CD4-positive, alpha-beta T cell (primary cell): Measurements from ENCODE around the gene ACSL5. TPM values are rescaled to one million over a fixed set of nuclear protein-coding genes. Genes with fewer than 3 reads are reported as not detected.

ENCODE experiments used
- ATAC-seq: fragments of 200-7000 bp; cut with Tn5 transposase; one replicate; pipeline ENCODE4 v1.10.0; 2022; ENCODE audit warnings: mild to moderate bottlenecking; ENCODE audit not compliant: poor library complexity
- CTCF ChIA-PET: fragments of 350-600 bp; sonication (Branson Sonifier 250); formaldehyde crosslinking; loops from one replicate; lab custom pipeline; 2021; ENCODE audit warnings: antibody characterized with exemption, inconsistent platforms; lab: Charles Lee
- POLR2A ChIA-PET: fragments of 350-600 bp; sonication (Branson Sonifier 250); formaldehyde crosslinking; loops from one replicate; lab custom pipeline; 2021; ENCODE audit warnings: antibody characterized with exemption, inconsistent platforms; lab: Charles Lee
- DNase-seq, 14 experiments: peaks; one replicate each; pipeline ENCODE4 v3.0.0-alpha.2; 2013 to 2020; ENCODE audit warnings: mixed read lengths in 2 of 14
- H3K27ac ChIP-seq, 2 donors: one replicate each; pipeline versions ENCODE4 v1.5.1 to v1.7.0; 2013; ENCODE audit warnings: low read length in 2 of 2, low read depth in 1 of 2, mild to moderate bottlenecking in 1 of 2
- H3K27me3 ChIP-seq, 2 experiments: 1 replicate in 1 of 2; 2 replicates in 1 of 2; pipeline versions ENCODE4 v1.6.1 to v1.7.0; 2013; ENCODE audit warnings: low read length in 2 of 2, control low read depth in 1 of 2, mild to moderate bottlenecking in 1 of 2, moderate library complexity in 1 of 2; ENCODE audit not compliant: insufficient read depth in 2 of 2, control insufficient read depth in 1 of 2
- H3K36me3 ChIP-seq: one replicate; pipeline ENCODE4 v1.6.1; 2013; ENCODE audit warnings: low read length, control low read depth; ENCODE audit not compliant: insufficient read depth
- H3K4me1 ChIP-seq: one replicate; pipeline ENCODE4 v1.6.1; 2013; ENCODE audit warnings: low read length, control low read depth; ENCODE audit not compliant: insufficient read depth
- H3K4me3 ChIP-seq: one replicate; pipeline ENCODE4 v1.5.1; 2013; ENCODE audit warnings: mild to moderate bottlenecking, low read length, moderate library complexity
- H3K9me3 ChIP-seq, 2 experiments: 1 replicate in 1 of 2; 2 replicates in 1 of 2; pipeline versions ENCODE4 v1.6.1 to v1.7.0; 2013; ENCODE audit warnings: low read length in 2 of 2, mild to moderate bottlenecking in 2 of 2, control low read depth in 1 of 2, moderate library complexity in 1 of 2; ENCODE audit not compliant: control insufficient read depth in 1 of 2, insufficient read depth in 1 of 2
- H3K27ac Mint-ChIP-seq: one replicate; pipeline ENCODE4 v1.8.0; 2020; ENCODE audit warnings: mixed read lengths
- H3K27me3 Mint-ChIP-seq: one replicate; pipeline ENCODE4 v1.8.0; 2021; ENCODE audit warnings: mixed read lengths
- H3K36me3 Mint-ChIP-seq: one replicate; pipeline ENCODE4 v1.8.0; 2021; ENCODE audit warnings: low read depth, mixed read lengths
- H3K4me1 Mint-ChIP-seq: one replicate; pipeline ENCODE4 v1.8.0; 2021; ENCODE audit warnings: low read depth, mixed read lengths
- H3K4me3 Mint-ChIP-seq: one replicate; pipeline ENCODE4 v1.8.0; 2020; ENCODE audit warnings: mild to moderate bottlenecking, mixed read lengths
- H3K9me3 Mint-ChIP-seq: one replicate; pipeline ENCODE4 v1.8.0; 2020; ENCODE audit warnings: mixed read lengths
- CTCF ChIP-seq: fragments of 200-600 bp; IDR thresholded peaks from one replicate; pipeline ENCODE4 v1.8.0; 2022; ENCODE audit warnings: antibody characterized with exemption, mild to moderate bottlenecking
- intact Hi-C, 2 experiments: fragments of 100-400 bp; cut with DNase I in 1 of 2; cut with micrococcal nuclease in 1 of 2; formaldehyde crosslinking; loops; one replicate each; pipeline versions ENCODE4 v1.15.1 to v1.9.0; 2023 to 2025; cut with DNase I, micrococcal nuclease
- total RNA-seq, 174 experiments: library from RNA in 2 of 174; stranded (reverse) in 2 of 174; gene quantifications; one replicate each; pipeline ENCODE4 v1.2.3 and lab custom pipeline; 2021 to 2026

Gene ACSL5
- total RNA-seq, 2 experiments from 2014 or later: 11.4 to 14.1 TPM

- Mint-ChIP-seq H3K36me3 (peaks cover 18% of the 10 kb centered on the region), H3K4me1 (peaks cover 7% of the 10 kb centered on the region), H3K9me3 (no peaks in the 10 kb centered on the region), H3K27ac (no peak overlapping the region), H3K4me3 (no peak overlapping the region), H3K27me3 (no peaks in the 10 kb centered on the region)
- ChIA-PET CTCF (interaction anchor here (1.4 kb wide), 1 partner anchor 11 kb away, joined by 4 read pairs; no protein-coding TSS in a partner anchor), POLR2A (no interaction called here)
- H3K4me3 ChIP-seq: no peak overlapping the region
- peaks cover 3% of the 10 kb centered on the region for H3K4me1 ChIP-seq
- DNase-seq (no peak), ATAC-seq (no peak)
- H3K36me3 ChIP-seq: peaks cover 62% of the 10 kb centered on the region
- no peak for TF ChIP-seq CTCF
- H3K27ac ChIP-seq: no peak overlapping the region
- H3K27me3 ChIP-seq: no peaks in the 10 kb centered on the region
- intact Hi-C loops: no loop called here
- H3K9me3 ChIP-seq: no peaks in the 10 kb centered on the region
Observed at GRCh38 chr10:112395809-112396530, 22.1 kb downstream of the ACSL5 start.

- intact Hi-C loops: no loop called here
- CTCF ChIA-PET: interaction anchor here (1.4 kb wide), 1 partner anchor 13 kb away, joined by 4 read pairs; no protein-coding TSS in a partner anchor
- no peaks in the 10 kb centered on the region for H3K9me3 Mint-ChIP-seq
- H3K4me3 ChIP-seq: no peak overlapping the region
- TF ChIP-seq CTCF: no peak
- H3K4me1 ChIP-seq: no peaks in the 10 kb centered on the region
- H3K4me1 Mint-ChIP-seq: peaks cover 7% of the 10 kb centered on the region
- H3K27me3 Mint-ChIP-seq: no peaks in the 10 kb centered on the region
- peaks cover 74% of the 10 kb centered on the region for H3K36me3 ChIP-seq
- no peak overlapping the region for H3K27ac Mint-ChIP-seq
- H3K4me3 Mint-ChIP-seq: no peak overlapping the region
- POLR2A ChIA-PET: no interaction called here
- no peaks in the 10 kb centered on the region for H3K9me3 ChIP-seq
- H3K36me3 Mint-ChIP-seq: peaks cover 33% of the 10 kb centered on the region
- no peak overlapping the region for H3K27ac ChIP-seq
- no peak for ATAC-seq
- H3K27me3 ChIP-seq: no peaks in the 10 kb centered on the region
- no peak for DNase-seq
Observed at GRCh38 chr10:112397592-112397991, 23.7 kb downstream of the ACSL5 start.

- no peaks in the 10 kb centered on the region for H3K4me1 Mint-ChIP-seq
- intact Hi-C loops: no loop called here
- no peak for ATAC-seq
- peaks cover 80% of the 10 kb centered on the region for H3K36me3 Mint-ChIP-seq
- H3K4me3 ChIP-seq: no peak overlapping the region
- H3K4me1 ChIP-seq: no peaks in the 10 kb centered on the region
- H3K9me3 ChIP-seq: no peaks in the 10 kb centered on the region
- TF ChIP-seq CTCF: no peak
- H3K27me3 Mint-ChIP-seq: no peaks in the 10 kb centered on the region
- no peaks in the 10 kb centered on the region for H3K9me3 Mint-ChIP-seq
- peak overlapping the region; percentile 13 for H3K27ac Mint-ChIP-seq
- H3K27me3 ChIP-seq: no peaks in the 10 kb centered on the region
- POLR2A ChIA-PET: no interaction called here
- DNase-seq: no peak
- no peak overlapping the region for H3K4me3 Mint-ChIP-seq
- H3K27ac ChIP-seq: no peak overlapping the region
- H3K36me3 ChIP-seq: peaks cover 84% of the 10 kb centered on the region
- CTCF ChIA-PET: no interaction called here
Observed at GRCh38 chr10:112402917-112403316, 29.0 kb downstream of the ACSL5 start.
